Effector memory CD4-positive, alpha-beta T cell (primary cell): Measurements from ENCODE around the gene ZNF764.
"Not testable (repeated sequence)": the region's sequence is repeated elsewhere in the genome, so short reads cannot be mapped to it uniquely, and the experiment has no call there.

ENCODE experiments used
- DNase-seq, 3 donors: peaks; one replicate each; pipeline ENCODE4 v3.0.0-alpha.2; 2020
- H3K27ac ChIP-seq: 2 replicates; pipeline ENCODE4 v1.7.0; 2013; ENCODE audit warnings: mild to moderate bottlenecking, low read length, moderate library complexity; ENCODE audit not compliant: insufficient read depth, poor library complexity, severe bottlenecking
- H3K27me3 ChIP-seq: replicated peaks from 2 replicates; pipeline ENCODE4 v1.7.0; 2013; ENCODE audit warnings: mild to moderate bottlenecking, low read length; ENCODE audit not compliant: insufficient read depth, control insufficient read depth, poor library complexity, severe bottlenecking
- H3K36me3 ChIP-seq: 2 replicates; pipeline ENCODE4 v1.7.0; 2013; ENCODE audit warnings: mild to moderate bottlenecking, low read length, moderate library complexity; ENCODE audit not compliant: control insufficient read depth, insufficient read depth
- H3K4me1 ChIP-seq: 2 replicates; pipeline ENCODE4 v1.7.0; 2013; ENCODE audit warnings: low read length, mild to moderate bottlenecking; ENCODE audit not compliant: control insufficient read depth, insufficient read depth, poor library complexity, severe bottlenecking
- H3K4me3 ChIP-seq: 2 replicates; pipeline ENCODE4 v1.7.0; 2013; ENCODE audit warnings: low read length, low read depth, mild to moderate bottlenecking; ENCODE audit not compliant: insufficient read depth, poor library complexity, severe bottlenecking
- H3K9me3 ChIP-seq: 2 replicates; pipeline ENCODE4 v1.7.0; 2013; ENCODE audit warnings: mild to moderate bottlenecking, low read length, moderate library complexity; ENCODE audit not compliant: control insufficient read depth

The ZNF764 gene

DNA sequence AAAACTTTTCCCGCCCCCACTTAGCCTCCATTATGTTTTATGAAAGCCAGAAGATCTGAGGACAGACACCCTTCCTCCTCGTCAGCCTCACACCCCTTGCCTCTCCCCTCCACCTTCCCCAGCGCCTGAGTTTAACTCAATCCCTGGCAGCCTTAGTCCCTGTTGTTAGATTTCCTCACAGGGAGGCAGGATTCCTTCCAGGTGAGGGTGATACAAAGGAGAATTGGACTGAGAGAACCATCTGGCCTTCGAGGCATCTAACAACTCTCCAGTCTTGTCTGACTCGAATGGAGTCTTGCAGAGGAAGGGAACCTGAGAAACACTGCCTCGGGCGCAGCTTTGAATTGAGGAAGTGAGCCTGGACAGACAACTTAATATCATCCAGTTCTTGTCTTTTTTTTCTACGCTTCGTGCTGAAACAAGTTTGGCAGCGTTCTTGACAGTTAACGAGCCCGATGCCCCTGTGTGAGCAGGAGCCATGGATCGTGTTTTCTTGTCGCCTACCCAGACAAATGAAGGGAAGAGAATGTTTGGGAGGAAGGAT, 30.5 kb downstream of the ZNF764 start:
- peak overlapping the region; percentile 90 for H3K4me3 ChIP-seq
- no peaks in the 10 kb centered on the region for H3K27me3 ChIP-seq
- H3K4me1 ChIP-seq = peaks cover 12% of the 10 kb centered on the region
- DNase-seq = no peak
- H3K9me3 ChIP-seq = no peaks in the 10 kb centered on the region
- H3K27ac ChIP-seq = peak overlapping the region; percentile 63
- H3K36me3 ChIP-seq = peaks cover 7% of the 10 kb centered on the region

GRCh38 chr16:30526823-30527634, 31.1 kb downstream of the ZNF764 start:
- peaks cover 3% of the 10 kb centered on the region for H3K36me3 ChIP-seq
- no peaks in the 10 kb centered on the region for H3K9me3 ChIP-seq
- no peaks in the 10 kb centered on the region for H3K27me3 ChIP-seq
- H3K4me1 ChIP-seq = peaks cover 12% of the 10 kb centered on the region
- peak overlapping the region; percentile 63 for H3K27ac ChIP-seq
- peak overlapping the region; percentile 90 for H3K4me3 ChIP-seq
- DNase-seq = peak; percentile 84 to 89 (median 85)

DNA sequence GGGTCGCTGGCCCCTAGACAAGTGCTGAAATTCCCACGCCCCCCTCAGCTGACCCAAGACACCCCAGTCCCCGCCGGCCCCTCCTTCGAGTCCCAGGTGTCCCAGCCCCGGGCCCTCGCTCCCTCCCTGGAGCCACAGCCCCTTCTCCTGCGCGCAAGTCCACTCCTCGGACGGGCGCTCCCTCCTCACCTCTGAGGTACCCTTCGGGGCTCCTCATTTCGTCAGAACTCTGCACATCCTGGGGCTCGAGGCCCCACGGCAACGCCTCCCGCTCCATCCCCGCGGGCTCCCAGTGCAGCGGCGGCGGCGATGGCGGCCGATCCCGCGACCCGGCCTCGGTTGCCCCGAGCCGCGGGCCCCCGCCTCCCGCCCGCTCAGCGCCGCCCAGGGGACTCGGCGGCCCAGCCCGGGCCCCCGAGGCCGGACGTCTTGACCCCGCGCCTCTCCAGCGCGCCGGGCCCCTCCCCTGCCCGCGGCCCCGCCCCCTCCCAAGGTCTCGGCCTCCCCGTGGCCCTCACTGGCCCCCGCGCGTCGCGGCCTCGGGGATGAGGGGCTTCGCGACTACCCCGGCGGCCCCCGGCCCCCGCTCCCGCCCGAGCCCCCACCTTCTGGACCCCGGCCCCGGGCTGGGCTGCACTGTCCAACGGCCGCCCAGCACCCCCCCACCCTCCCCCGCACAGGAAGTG, 31.9 kb downstream of the ZNF764 start, which contains the start of gene ZNF768:
TSS of gene ZNF768 (minus strand) at position 430 of the 686 bp plus-strand sequence. CDS start at position 277, 153 bp downstream.
- Histone ChIP-seq H3K4me1 (peaks cover 12% of the 10 kb centered on the region), H3K27ac (peak within 1 kb of the TSS; percentile 63), H3K4me3 (peak within 1 kb of the TSS; percentile 90), H3K27me3 (no peaks in the 10 kb centered on the region), H3K36me3 (peaks cover 11% of the 10 kb centered on the region), H3K9me3 (no peaks in the 10 kb centered on the region)
- peak in 2 of 3 donors; percentile 23 to 26 for DNase-seq

DNA sequence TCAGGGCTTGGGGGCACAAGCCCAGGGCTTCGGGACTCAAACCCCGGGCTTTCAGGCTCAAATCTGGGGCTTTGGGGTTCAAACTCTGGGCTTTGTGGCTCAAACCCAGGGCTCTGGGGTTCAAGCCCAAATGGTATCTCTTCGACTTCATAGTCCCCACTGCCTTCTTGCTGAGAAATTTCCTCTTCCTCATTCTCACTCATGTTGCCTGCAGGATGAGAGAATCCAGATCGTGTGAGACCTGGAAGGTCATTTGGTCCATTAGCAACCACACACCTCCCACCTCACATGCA, 32.4 kb downstream of the ZNF764 start:
- H3K9me3 ChIP-seq = no peaks in the 10 kb centered on the region
- H3K27ac ChIP-seq = peak overlapping the region; percentile 30
- H3K36me3 ChIP-seq = peaks cover 11% of the 10 kb centered on the region
- peaks cover 12% of the 10 kb centered on the region for H3K4me1 ChIP-seq
- no peaks in the 10 kb centered on the region for H3K27me3 ChIP-seq
- H3K4me3 ChIP-seq = peak overlapping the region; percentile 50
- DNase-seq = no peak

- no peak for DNase-seq
- Histone ChIP-seq H3K27me3 (no peaks in the 10 kb centered on the region), H3K27ac (peak overlapping the region; percentile 30), H3K4me3 (no peak overlapping the region), H3K4me1 (peaks cover 12% of the 10 kb centered on the region), H3K36me3 (peaks cover 19% of the 10 kb centered on the region), H3K9me3 (no peaks in the 10 kb centered on the region)
These were observed 33.3 kb downstream of the ZNF764 start for GRCh38 chr16:30524575-30525568.

DNA sequence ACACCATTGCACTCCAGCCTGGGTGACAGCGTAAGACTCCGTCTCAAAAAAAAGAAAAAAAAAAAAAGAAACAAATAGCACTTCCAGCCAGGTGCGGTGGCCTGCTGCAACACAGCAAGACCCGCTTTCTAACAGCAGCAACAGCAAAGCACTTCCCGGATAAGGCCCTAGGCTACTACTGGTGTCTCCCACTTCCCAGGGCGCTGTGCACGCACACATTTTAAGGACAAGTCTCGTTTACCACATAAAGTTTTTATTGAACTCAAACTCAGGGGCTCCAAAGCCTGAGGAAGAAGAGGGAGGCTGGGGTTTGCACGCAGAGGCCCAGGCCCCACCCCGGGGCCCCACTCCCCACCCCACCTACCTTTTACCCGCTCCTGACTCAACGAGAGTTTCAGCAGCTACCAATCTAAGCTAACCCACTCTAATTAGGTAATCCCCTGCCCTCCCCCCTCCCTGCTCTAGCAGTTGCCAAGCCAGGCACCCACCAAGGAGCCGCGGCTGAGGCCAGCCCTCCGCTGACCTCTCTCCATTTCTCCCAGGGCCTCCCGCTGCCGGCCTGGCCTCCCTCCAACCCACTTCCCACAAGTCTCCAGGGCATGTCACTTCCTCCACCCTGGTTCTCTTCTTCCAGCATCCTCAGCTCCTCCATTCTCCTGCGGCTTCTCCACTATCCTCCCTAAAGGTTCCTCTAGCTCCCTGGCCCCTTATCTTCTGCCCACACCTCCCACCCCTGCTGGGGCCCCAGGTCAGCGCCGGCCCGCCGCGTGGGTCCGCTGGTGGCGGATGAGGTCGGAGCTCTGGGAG, 34.2 kb downstream of the ZNF764 start:
- Histone ChIP-seq H3K27ac (no peak overlapping the region), H3K4me1 (peaks cover 12% of the 10 kb centered on the region), H3K36me3 (peaks cover 28% of the 10 kb centered on the region), H3K27me3 (no peaks in the 10 kb centered on the region), H3K9me3 (no peaks in the 10 kb centered on the region), H3K4me3 (no peak overlapping the region)
- DNase-seq = no peak

DNA sequence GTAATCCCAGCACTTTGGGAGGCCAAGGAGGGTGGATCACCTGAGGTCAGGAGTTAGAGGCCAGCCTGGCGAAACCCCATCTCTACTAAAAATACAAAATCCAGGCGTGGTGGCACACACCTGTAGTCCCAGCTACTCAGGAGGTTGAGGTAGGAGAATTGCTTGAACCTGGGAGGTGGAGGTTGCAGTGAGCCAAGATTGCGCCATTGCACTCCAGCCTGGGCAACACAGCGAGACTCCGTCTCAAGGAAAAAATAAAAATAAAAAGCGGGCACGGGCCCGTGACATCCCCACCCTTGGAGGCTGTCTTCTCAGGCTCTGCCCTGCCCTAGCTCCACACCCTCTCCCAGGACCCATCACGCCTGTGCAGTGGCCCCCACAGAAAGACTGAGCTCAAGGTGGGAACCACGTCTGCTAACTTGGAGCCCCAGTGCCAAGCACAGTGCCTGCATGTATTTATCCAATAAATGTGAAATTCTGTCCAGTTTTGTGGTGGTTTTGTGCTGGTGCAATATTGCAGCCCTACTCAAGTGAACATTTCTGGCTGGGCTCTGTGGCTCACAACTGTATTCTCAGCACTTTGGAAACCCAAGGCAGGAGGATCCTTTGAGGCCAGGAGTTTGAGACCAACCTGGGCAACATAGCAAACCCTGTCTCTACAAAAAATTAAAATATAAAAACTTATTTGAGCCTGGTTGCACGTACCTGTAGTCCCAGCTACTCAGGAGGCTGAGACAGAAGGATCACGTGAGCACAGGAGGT, 35.3 kb downstream of the ZNF764 start:
- not testable (repeated sequence) for H3K4me3 ChIP-seq, H3K27me3 ChIP-seq, H3K27ac ChIP-seq, DNase-seq, H3K9me3 ChIP-seq
- Histone ChIP-seq H3K36me3 (peaks cover 39% of the 10 kb centered on the region), H3K4me1 (peaks cover 12% of the 10 kb centered on the region)

DNA sequence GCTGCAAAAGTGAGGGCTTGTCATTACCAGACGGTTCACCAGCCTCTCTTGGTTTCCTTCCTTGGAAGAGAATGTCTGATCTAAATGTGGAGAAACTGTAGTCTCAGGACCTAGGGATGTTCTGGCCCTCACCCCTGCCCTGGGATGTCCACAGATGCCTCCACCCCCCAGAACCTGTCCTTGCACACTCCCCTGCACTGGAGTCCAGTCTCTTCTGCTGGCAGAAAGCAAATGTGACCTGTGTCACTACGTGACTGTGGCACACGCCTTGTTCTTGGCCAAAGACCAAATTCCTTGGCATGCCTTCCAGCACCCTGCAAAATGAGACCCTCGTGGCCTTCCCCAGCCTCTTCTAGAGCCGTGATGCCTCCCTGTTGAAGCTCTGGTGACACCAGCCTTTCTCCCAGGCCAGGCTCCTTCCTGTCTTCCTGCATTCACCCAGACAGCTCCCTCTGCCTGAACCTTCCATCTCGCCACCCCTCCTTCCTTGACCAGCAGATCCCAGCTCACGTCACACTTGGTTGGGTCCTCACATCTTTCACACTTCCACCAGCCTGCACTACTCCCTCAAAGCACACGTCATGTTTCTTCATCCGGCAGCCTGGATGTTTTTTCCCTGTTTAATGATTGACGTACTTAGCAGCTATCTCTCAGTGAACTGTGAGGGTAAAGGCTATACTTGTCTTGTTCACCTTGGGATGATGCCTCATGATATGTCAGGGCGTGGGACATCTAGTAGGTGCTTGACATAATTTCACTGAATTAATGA, 36.1 kb downstream of the ZNF764 start:
- Histone ChIP-seq H3K36me3 (peaks cover 47% of the 10 kb centered on the region), H3K4me3 (no peak overlapping the region), H3K27ac (no peak overlapping the region), H3K9me3 (no peaks in the 10 kb centered on the region), H3K27me3 (no peaks in the 10 kb centered on the region), H3K4me1 (peaks cover 4% of the 10 kb centered on the region)
- DNase-seq = no peak
